Keratinocyte (primary cell): ENCODE data around the gene IFNL1.

Experiments used
- CTCF ChIP-seq, 3 experiments: IDR thresholded peaks in 1 of 3; conservative IDR thresholded peaks in 1 of 3; optimal IDR thresholded peaks in 1 of 3; 2 replicates in 2 of 3; 3 replicates in 1 of 3; pipeline versions ENCODE3 to v1.5.1; 2011; ENCODE audit warnings: low read length in 3 of 3, mild to moderate bottlenecking in 3 of 3, moderate library complexity in 2 of 3, control low read depth in 1 of 3, inconsistent platforms in 1 of 3; ENCODE audit not compliant: insufficient read depth in 2 of 3; ENCODE audit errors: extremely low read depth in 1 of 3
- EZH2 ChIP-seq: IDR thresholded peaks from one replicate; pipeline ENCODE4 v1.6.1; 2012; ENCODE audit warnings: inconsistent platforms, mild to moderate bottlenecking, low read length, moderate library complexity

GRCh38 chr19:39263912-39264305 lies 32.3 kb upstream of the IFNL1 start:
- TF ChIP-seq CTCF (optimal IDR thresholded peaks at IDR 0.05 in 1 of 3, IDR thresholded peaks at IDR 0.05 in 1 of 3, conservative IDR thresholded peaks at IDR 0.05 in 1 of 3; ENCODE audit: extremely low read depth in 1 of 3, insufficient read depth in 2 of 3, low read length in 3 of 3): no peak
- no peak for TF ChIP-seq EZH2
